Heart right ventricle (tissue), 16 donors: Measurements from ENCODE around the gene OR6C75. TPM values are rescaled to one million over a fixed set of nuclear protein-coding genes. Genes with fewer than 3 reads are reported as not detected.
"Not testable (repeated sequence)": the region's sequence is repeated elsewhere in the genome, so short reads cannot be mapped to it uniquely, and the experiment has no call there.

Experiments used
- ATAC-seq, 8 donors: fragments of 200-7000 bp; cut with Tn5 transposase; one replicate each; pipeline ENCODE4 v1.9.1; 2020; ENCODE audit warnings: mild to moderate bottlenecking in 8 of 8, moderate library complexity in 8 of 8, moderate number of reproducible peaks in 1 of 8
- DNase-seq, 2 donors: peaks; one replicate each; pipeline ENCODE4 v3.0.0-alpha.2; 2020
- H3K27ac ChIP-seq, 10 donors: fragments of 200-600 bp; sonication (generic) in 2 of 10; one replicate each; pipeline versions ENCODE4 v1.5.0 to v1.8.0; 2020 to 2022; ENCODE audit warnings: mild to moderate bottlenecking in 3 of 10
- H3K27me3 ChIP-seq, 7 donors: fragments of 200-600 bp; one replicate each; pipeline ENCODE4 v1.8.0; 2021 to 2022; ENCODE audit warnings: mild to moderate bottlenecking in 2 of 7
- H3K36me3 ChIP-seq, 9 donors: fragments of 200-600 bp; sonication (generic) in 1 of 9; one replicate each; pipeline versions ENCODE4 v1.5.0 to v1.8.0; 2020 to 2022; ENCODE audit warnings: mild to moderate bottlenecking in 2 of 9
- H3K4me1 ChIP-seq, 9 donors: fragments of 200-600 bp; sonication (generic) in 1 of 9; one replicate each; pipeline versions ENCODE4 v1.5.0 to v1.8.0; 2020 to 2022; ENCODE audit warnings: mild to moderate bottlenecking in 4 of 9
- H3K4me3 ChIP-seq, 10 donors: fragments of 200-600 bp; sonication (generic) in 2 of 10; one replicate each; pipeline versions ENCODE4 v1.5.0 to v1.8.0; 2020 to 2022; ENCODE audit warnings: mild to moderate bottlenecking in 7 of 10, moderate library complexity in 2 of 10
- H3K9me3 ChIP-seq, 11 donors: fragments of 200-600 bp in 10 of 11; sonication (generic) in 2 of 11; one replicate each; pipeline versions ENCODE4 v1.5.0 to v1.8.0; 2013 to 2022; ENCODE audit warnings: mild to moderate bottlenecking in 2 of 11, control low read depth in 1 of 11, moderate library complexity in 1 of 11
- WGBS, 2 donors: extraction: QIAGEN DNeasy Blood & Tissue Kit; methylation state at CpG; one replicate each; pipeline ENCODE4 v1.1.7; 2013; ENCODE audit warnings: inconsistent platforms in 1 of 2; 5-methylcytosine and 5-hydroxymethylcytosine counted together
- intact Hi-C, 10 donors: fragments of 100-400 bp; cut with DNase I; formaldehyde crosslinking; loops; one replicate each; pipeline versions ENCODE4 v1.11.1 to v1.14.2; 2022
- polyA plus RNA-seq, 2 donors: library from polyadenylated mRNA; stranded (reverse); fragments of 200-250 nt; gene quantifications; one replicate each; pipeline ENCODE4 v1.2.3, GENCODE V29; 2013
- total RNA-seq, 10 donors: library from RNA; stranded (reverse); fragmentation: NEBNext Ultra II Directional in 3 of 10; extraction: Animal tissue kit (Norgen Biotek cat#: 25700) in 3 of 10; gene quantifications; one replicate each; pipeline versions ENCODE4 v1.2.1 to v1.2.4, GENCODE V29; 2021 to 2023
- TF ChIP-seq, protein P1 (sequence below), 9 donors: fragments of 200-600 bp; sonication (generic) in 2 of 9; IDR thresholded peaks; one replicate each; pipeline versions ENCODE4 v1.5.0 to v1.8.0; 2021 to 2022; ENCODE audit warnings: antibody characterized with exemption in 9 of 9, mild to moderate bottlenecking in 5 of 9, moderate library complexity in 1 of 9
- donor health status: Arrhythmogenic right ventricular cardiomyopathy.
- donor health status: ischemic (EF 13 %, LVEDD 7.1; RV severe dilation, severe dysfunction).
- donor health status: healthy with polysubstance abuse.
- donor health status: DM: no; HTN: yes; CAD: no.
- donor health status: DM: no; HTN: no; CAD: no.
- donor health status: ischemic (EF 25% LVEDD 6.9; RV normal size, moderate dysfunction).
- donor health status: ischemic (EF 25% LVEDD 5.7; RV mildly dilated, moderate dysfunction).
- donor health status: healthy.
- donor health status: DM: yes; HTN: yes; CAD: no.
- donor health status: Ischemic cardiomyopathy.
- donor health status: ischemic (EF 35%, LVEDD 5.7; RV mildly dilated, moderate dysfunction).
- donor health status: nonischemic (EF 11% LVEDD 7.7; RV severe dilation, severe dysfunction).
- donor health status: DM: yes; HTN: yes; CAD: no.
- donor health status: PGD.
- donor health status: ischemic (EF 29% LVEDD 5.4; RV normal size, mild dysfunction).
- donor health status: nonischemic (EF 23%, LVEDD 6.1; RV moderate dilation, normal function).

OR6C75 gene
- total and polyA plus RNA-seq, 12 donors: not detected

DNA sequence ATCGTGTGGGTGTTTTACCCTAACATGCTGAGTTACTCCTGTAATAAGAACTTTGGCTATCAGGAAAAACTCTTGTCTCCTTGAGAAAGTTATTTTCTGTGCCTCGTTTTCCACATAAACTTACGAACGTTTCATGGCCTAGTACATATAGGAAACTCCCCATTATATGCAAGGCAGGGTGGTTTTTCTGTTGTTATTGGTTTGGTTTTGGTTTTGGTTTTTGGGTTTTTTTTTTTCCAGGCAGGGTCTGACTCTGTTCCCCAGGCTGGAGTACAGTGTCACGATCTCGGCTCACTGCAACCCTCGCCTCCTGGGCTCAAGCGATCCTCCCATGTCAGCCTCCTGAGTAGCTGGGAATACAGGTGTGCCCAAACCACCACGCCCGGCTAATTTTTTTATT, 26.8 kb upstream of the OR6C75 start:
- DNase-seq: no peak
- TF ChIP-seq, protein P1, sequence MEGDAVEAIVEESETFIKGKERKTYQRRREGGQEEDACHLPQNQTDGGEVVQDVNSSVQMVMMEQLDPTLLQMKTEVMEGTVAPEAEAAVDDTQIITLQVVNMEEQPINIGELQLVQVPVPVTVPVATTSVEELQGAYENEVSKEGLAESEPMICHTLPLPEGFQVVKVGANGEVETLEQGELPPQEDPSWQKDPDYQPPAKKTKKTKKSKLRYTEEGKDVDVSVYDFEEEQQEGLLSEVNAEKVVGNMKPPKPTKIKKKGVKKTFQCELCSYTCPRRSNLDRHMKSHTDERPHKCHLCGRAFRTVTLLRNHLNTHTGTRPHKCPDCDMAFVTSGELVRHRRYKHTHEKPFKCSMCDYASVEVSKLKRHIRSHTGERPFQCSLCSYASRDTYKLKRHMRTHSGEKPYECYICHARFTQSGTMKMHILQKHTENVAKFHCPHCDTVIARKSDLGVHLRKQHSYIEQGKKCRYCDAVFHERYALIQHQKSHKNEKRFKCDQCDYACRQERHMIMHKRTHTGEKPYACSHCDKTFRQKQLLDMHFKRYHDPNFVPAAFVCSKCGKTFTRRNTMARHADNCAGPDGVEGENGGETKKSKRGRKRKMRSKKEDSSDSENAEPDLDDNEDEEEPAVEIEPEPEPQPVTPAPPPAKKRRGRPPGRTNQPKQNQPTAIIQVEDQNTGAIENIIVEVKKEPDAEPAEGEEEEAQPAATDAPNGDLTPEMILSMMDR (IDR thresholded peaks at IDR 0.05): no peak
- intact Hi-C loops: no loop called here
- Histone ChIP-seq H3K36me3 (no peaks in the 10 kb centered on the region), H3K9me3 (peaks cover 0 to 4% (median 0%) of the 10 kb centered on the region in 11 donors), H3K4me1 (no peaks in the 10 kb centered on the region), H3K27me3 (no peaks in the 10 kb centered on the region), H3K27ac (no peak overlapping the region), H3K4me3 (no peak overlapping the region)
- WGBS, 2 donors: 85 to 86% methylated on average over 10 of the region's 10 CpGs
- ATAC-seq: no peak

DNA sequence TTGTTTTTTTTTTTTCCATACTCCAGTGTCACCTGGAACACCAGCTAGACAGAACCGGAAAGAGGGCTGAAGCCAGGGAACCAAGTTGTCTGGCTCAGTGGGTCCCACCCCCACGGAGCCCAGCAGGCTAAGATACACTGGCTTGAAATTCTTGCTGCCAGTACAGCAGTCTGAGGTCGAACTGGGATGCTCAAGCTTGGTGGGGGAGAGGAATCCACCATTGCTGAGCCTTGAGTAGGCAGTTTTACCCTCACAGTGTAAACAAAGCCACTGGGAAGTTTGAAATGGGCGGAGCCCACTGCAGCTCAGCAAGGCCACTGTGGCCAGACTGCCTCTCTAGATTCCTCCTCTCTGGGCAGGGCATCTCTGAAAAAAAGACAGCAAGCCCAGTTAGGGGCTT, 7.4 kb upstream of the OR6C75 start:
- 58 to 63% methylated on average over 4 of the region's 4 CpGs for WGBS, 2 donors
- intact Hi-C loops, DNase-seq, H3K4me1 ChIP-seq, H3K27me3 ChIP-seq, H3K27ac ChIP-seq, H3K4me3 ChIP-seq, H3K36me3 ChIP-seq, ATAC-seq, H3K9me3 ChIP-seq: not testable (repeated sequence)

- H3K27ac ChIP-seq: no peak overlapping the region
- no peaks in the 10 kb centered on the region for H3K36me3 ChIP-seq
- ATAC-seq (no peak), DNase-seq (no peak)
- no peaks in the 10 kb centered on the region for H3K27me3 ChIP-seq
- H3K4me3 ChIP-seq: no peak overlapping the region
- intact Hi-C loops: no loop called here
- H3K4me1 ChIP-seq: no peaks in the 10 kb centered on the region
- WGBS, 2 donors: 46 to 57% methylated on average over 3 of the region's 3 CpGs
- H3K9me3 ChIP-seq: peaks cover 0 to 4% (median 0%) of the 10 kb centered on the region in 11 donors
- TF ChIP-seq, protein P1 (IDR thresholded peaks at IDR 0.05): no peak
Observed at GRCh38 chr12:55365086-55365485, 2.3 kb downstream of the OR6C75 start.

DNA sequence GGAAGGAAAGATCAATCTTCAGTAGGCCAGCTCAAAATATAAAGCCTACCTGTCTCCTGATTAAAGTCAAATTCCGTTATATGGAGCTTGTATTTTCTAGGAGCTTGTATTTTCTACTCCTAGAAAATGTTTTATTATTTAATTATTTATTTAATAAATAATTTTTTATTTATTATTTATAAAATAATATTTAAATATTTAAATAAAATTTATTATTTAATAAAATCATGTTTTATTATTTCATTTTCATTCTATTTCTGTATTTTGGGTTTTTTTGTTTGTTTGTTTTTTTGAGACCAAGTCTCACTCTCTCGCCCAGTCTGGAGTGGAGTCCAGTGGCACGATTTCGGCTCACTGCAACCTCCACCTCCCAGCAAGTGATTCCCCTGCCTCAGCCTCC, 9.7 kb downstream of the OR6C75 start:
- Histone ChIP-seq H3K36me3 (no peaks in the 10 kb centered on the region), H3K27ac (no peak overlapping the region), H3K27me3 (no peaks in the 10 kb centered on the region), H3K9me3 (no peaks in the 10 kb centered on the region), H3K4me1 (no peaks in the 10 kb centered on the region), H3K4me3 (no peak overlapping the region)
- ATAC-seq (no peak), DNase-seq (no peak)
- TF ChIP-seq, protein P1 (IDR thresholded peaks at IDR 0.05): no peak
- WGBS, 2 donors: 73 to 84% methylated on average over 4 of the region's 4 CpGs
- intact Hi-C loops: no loop called here

DNA sequence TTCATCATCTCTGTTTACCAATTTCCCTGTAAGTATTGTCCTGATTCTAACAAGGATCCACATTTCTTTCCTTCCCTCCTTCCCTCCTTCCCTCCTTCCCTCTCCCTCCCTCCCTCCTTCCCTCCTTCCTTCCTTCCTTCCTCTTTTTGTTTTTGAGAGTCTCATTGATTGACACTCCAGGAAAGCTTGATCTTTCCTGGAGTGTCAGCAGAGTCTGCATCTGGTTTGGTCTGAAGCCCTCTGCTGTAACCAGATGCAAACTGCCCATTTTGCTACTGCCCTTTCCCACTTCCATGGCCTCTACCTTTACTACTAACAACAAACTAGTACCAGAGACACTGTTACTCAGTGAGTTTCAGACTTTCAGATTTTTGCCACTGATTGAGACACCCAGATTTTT, 23.1 kb downstream of the OR6C75 start:
- H3K27ac ChIP-seq: no peak overlapping the region
- no peaks in the 10 kb centered on the region for H3K4me1 ChIP-seq
- no peaks in the 10 kb centered on the region for H3K27me3 ChIP-seq
- H3K9me3 ChIP-seq: no peaks in the 10 kb centered on the region
- no peaks in the 10 kb centered on the region for H3K36me3 ChIP-seq
- TF ChIP-seq, protein P1 (IDR thresholded peaks at IDR 0.05): no peak
- ATAC-seq (no peak), DNase-seq (no peak)
- no peak overlapping the region for H3K4me3 ChIP-seq
- intact Hi-C loops: no loop called here
